ENCODE data around the gene MYDGF. TPM values are rescaled to one million over a fixed set of nuclear protein-coding genes. Genes with fewer than 3 reads are reported as not detected.

Gene MYDGF
- total RNA-seq, 1 experiment from 2014 or later = 426 TPM

GRCh38 chr19:4713384-4713951, 43.3 kb upstream of the MYDGF start:
- peaks cover 47% of the 10 kb centered on the region for H3K36me3 ChIP-seq (ENCODE audit: low read depth, low read length)
- CTCF ChIA-PET = interaction anchor here (0.6 to 2.8 kb wide), 2 partner anchors 17 to 78 kb away, joined by 6 to 11 read pairs; partner anchors contain the start of gene FEM1A
- DNase-seq (peak; percentile 100), ATAC-seq (peak; percentile 88)
- H3F3A ChIP-seq (ENCODE audit: low read length, unreplicated experiment) = no peaks in the 10 kb centered on the region
- peak overlapping the region; percentile 85 for H3K27ac ChIP-seq (ENCODE audit: low read length)
- H3K4me1 ChIP-seq (ENCODE audit: insufficient read depth, low read length) = peaks cover 53% of the 10 kb centered on the region
- peak overlapping the region; percentile 33; the same call in 1 of the 2 replicates for H3K4me3 ChIP-seq (ENCODE audit: low read length)
- intact Hi-C loops (cut with micrococcal nuclease) = loop anchor here (1.0 kb wide), 1 partner anchor 19 kb away; no protein-coding TSS in a partner anchor
- no TSS peak for BruUV-seq (replicated peaks)
- peak overlapping the region; percentile 23; the same call in 1 of the 2 replicates for H2AFZ ChIP-seq (ENCODE audit: low read length)
- no peaks in the 10 kb centered on the region for H4K20me1 ChIP-seq (ENCODE audit: low read length)
- peak overlapping the region; percentile 58 for H3K9ac ChIP-seq (ENCODE audit: low read length)
- POLR2A ChIA-PET (ENCODE audit: unreplicated experiment) = interaction anchor here (0.5 to 0.9 kb wide), 4 partner anchors 19 to 95 kb away, joined by 3 to 25 read pairs (median 7); no protein-coding TSS in a partner anchor
- peak overlapping the region; percentile 67 for H3K4me2 ChIP-seq (ENCODE audit: low read length)
- H3K79me2 ChIP-seq (ENCODE audit: low read length) = peaks cover 58% of the 10 kb centered on the region
- H3K9me3 ChIP-seq (ENCODE audit: low read length) = no peaks in the 10 kb centered on the region
- H3K27me3 ChIP-seq (ENCODE audit: low read length) = no peaks in the 10 kb centered on the region
- TF ChIP-seq EZH2 (IDR thresholded peaks at IDR 0.05; ENCODE audit: low read length, unreplicated experiment) (no peak), EZH2phosphoT487 (IDR thresholded peaks at IDR 0.05; ENCODE audit: borderline replicate concordance, low read length) (peak; percentile 99)
- H3K9me2 ChIP-seq (replicated peaks; ENCODE audit: low read length) = no peaks in the 10 kb centered on the region

DNA sequence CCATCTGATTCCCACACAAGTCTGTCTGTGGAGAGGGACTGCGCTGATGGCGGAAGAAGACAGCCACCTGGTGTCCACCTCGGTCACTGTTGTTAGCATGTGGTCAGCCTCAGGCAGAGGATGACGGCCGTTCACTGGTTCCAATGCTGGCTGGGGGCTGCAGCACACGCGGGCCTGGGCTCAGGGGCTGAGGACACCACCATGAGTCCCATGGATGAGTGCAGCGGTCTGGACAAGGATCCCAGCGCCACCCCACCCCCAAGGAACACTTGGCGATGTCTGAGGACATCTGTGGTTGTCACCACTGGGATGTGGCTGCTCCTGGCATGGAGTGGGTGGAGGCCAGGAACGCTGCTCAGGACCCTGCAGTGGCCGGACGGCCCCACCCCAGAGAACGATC, 42.6 kb upstream of the MYDGF start:
- Histone ChIP-seq H3K4me2 (ENCODE audit: low read length) (peak overlapping the region; percentile 67), H3K27me3 (ENCODE audit: low read length) (no peaks in the 10 kb centered on the region), H3K27ac (ENCODE audit: low read length) (peak overlapping the region; percentile 85), H3F3A (ENCODE audit: low read length, unreplicated experiment) (no peaks in the 10 kb centered on the region), H3K79me2 (ENCODE audit: low read length) (peaks cover 58% of the 10 kb centered on the region), H2AFZ (ENCODE audit: low read length) (no peak overlapping the region), H3K36me3 (ENCODE audit: low read depth, low read length) (peaks cover 42% of the 10 kb centered on the region), H4K20me1 (ENCODE audit: low read length) (no peaks in the 10 kb centered on the region), H3K9ac (ENCODE audit: low read length) (peak overlapping the region; percentile 58), H3K4me3 (ENCODE audit: low read length) (peak overlapping the region; percentile 23; the same call in 1 of the 2 replicates), H3K9me3 (ENCODE audit: low read length) (no peaks in the 10 kb centered on the region), H3K4me1 (ENCODE audit: insufficient read depth, low read length) (peaks cover 46% of the 10 kb centered on the region), H3K9me2 (replicated peaks; ENCODE audit: low read length) (no peaks in the 10 kb centered on the region)
- ChIA-PET POLR2A (ENCODE audit: unreplicated experiment) (no interaction called here), CTCF (interaction anchor here (2.8 kb wide), 1 partner anchor 78 kb away, joined by 11 read pairs; the partner anchor contains the start of gene FEM1A)
- TF ChIP-seq EZH2phosphoT487 (IDR thresholded peaks at IDR 0.05; ENCODE audit: borderline replicate concordance, low read length) = no peak
- no peak for TF ChIP-seq CTCF (conservative IDR thresholded peaks at IDR 0.05; ENCODE audit: low read depth, low read length)
- no peak for TF ChIP-seq EZH2 (IDR thresholded peaks at IDR 0.05; ENCODE audit: low read length, unreplicated experiment)
- ATAC-seq (no peak), DNase-seq (no peak)
- no TSS peak for BruUV-seq (replicated peaks)
- intact Hi-C loops (cut with micrococcal nuclease) = loop anchor here (1.0 kb wide), 1 partner anchor 18 kb away; no protein-coding TSS in a partner anchor

DNA sequence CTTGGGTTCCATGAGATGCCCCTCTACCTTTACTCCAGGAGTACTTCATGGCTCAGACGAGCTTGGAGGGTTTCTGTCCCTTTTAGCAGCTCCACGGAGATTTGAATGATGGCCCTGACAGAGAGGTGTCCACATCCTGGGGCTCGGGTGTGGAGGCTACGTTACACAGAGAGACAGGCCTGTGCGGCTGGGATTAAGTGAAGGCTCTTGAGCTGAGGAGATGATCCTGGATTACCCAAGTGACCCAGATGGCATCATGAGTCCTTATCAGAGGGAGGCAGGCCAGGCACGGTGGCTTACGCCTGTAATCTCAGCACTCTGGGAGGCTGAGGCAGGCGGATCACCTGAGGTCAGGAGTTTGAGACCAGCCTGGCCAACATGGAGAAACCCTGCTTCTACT, 41.1 kb upstream of the MYDGF start:
- no peak overlapping the region for H2AFZ ChIP-seq (ENCODE audit: low read length)
- DNase-seq (no peak), ATAC-seq (no peak)
- no TSS peak for BruUV-seq (replicated peaks)
- no peaks in the 10 kb centered on the region for H3K9me2 ChIP-seq (replicated peaks; ENCODE audit: low read length)
- no peak overlapping the region for H3K9ac ChIP-seq (ENCODE audit: low read length)
- H3K36me3 ChIP-seq (ENCODE audit: low read depth, low read length) = peaks cover 41% of the 10 kb centered on the region
- no peaks in the 10 kb centered on the region for H4K20me1 ChIP-seq (ENCODE audit: low read length)
- intact Hi-C loops (cut with micrococcal nuclease) = no loop called here
- no peaks in the 10 kb centered on the region for H3K27me3 ChIP-seq (ENCODE audit: low read length)
- H3K9me3 ChIP-seq (ENCODE audit: low read length) = no peaks in the 10 kb centered on the region
- ChIA-PET POLR2A (ENCODE audit: unreplicated experiment) (no interaction called here), CTCF (no interaction called here)
- peaks cover 49% of the 10 kb centered on the region for H3K79me2 ChIP-seq (ENCODE audit: low read length)
- H3K4me3 ChIP-seq (ENCODE audit: low read length) = no peak overlapping the region
- H3K27ac ChIP-seq (ENCODE audit: low read length) = no peak overlapping the region
- no peaks in the 10 kb centered on the region for H3F3A ChIP-seq (ENCODE audit: low read length, unreplicated experiment)
- no peak overlapping the region for H3K4me2 ChIP-seq (ENCODE audit: low read length)
- no peak for TF ChIP-seq EZH2phosphoT487 (IDR thresholded peaks at IDR 0.05; ENCODE audit: borderline replicate concordance, low read length)
- peaks cover 33% of the 10 kb centered on the region for H3K4me1 ChIP-seq (ENCODE audit: insufficient read depth, low read length)

Measured in PC-3 (cell line).